CD8-positive, alpha-beta memory T cell (primary cell): Measurements from ENCODE around the gene PDHA2. TPM values are rescaled to one million over a fixed set of nuclear protein-coding genes. Genes with fewer than 3 reads are reported as not detected.

Experiments used
- CTCF ChIA-PET: fragments of 350-600 bp; sonication (Branson Sonifier 250); formaldehyde crosslinking; loops from one replicate; lab custom pipeline; 2021; ENCODE audit warnings: antibody characterized with exemption; lab: Charles Lee
- POLR2A ChIA-PET: fragments of 350-600 bp; sonication (Branson Sonifier 250); formaldehyde crosslinking; loops from one replicate; lab custom pipeline; 2021; ENCODE audit warnings: antibody characterized with exemption; lab: Charles Lee
- DNase-seq, 5 donors: peaks; one replicate each; pipeline versions ENCODE4 v3.0.0 to v3.0.0-alpha.2; 2020 to 2022; ENCODE audit warnings: mixed read lengths in 1 of 5
- H3K27ac ChIP-seq: one replicate; pipeline ENCODE4 v1.7.0; 2013; ENCODE audit warnings: low read depth, mild to moderate bottlenecking, low read length, moderate library complexity
- H3K27me3 ChIP-seq: 2 replicates; pipeline ENCODE4 v1.7.0; 2013; ENCODE audit warnings: low read length, mild to moderate bottlenecking; ENCODE audit not compliant: insufficient read depth, poor library complexity, severe bottlenecking
- H3K36me3 ChIP-seq: 2 replicates; pipeline ENCODE4 v1.7.0; 2013; ENCODE audit warnings: mild to moderate bottlenecking, low read length, moderate library complexity; ENCODE audit not compliant: insufficient read depth
- H3K4me1 ChIP-seq: 2 replicates; pipeline ENCODE4 v1.7.0; 2013; ENCODE audit warnings: mild to moderate bottlenecking, low read length, moderate library complexity; ENCODE audit not compliant: insufficient read depth
- H3K4me3 ChIP-seq: 2 replicates; pipeline ENCODE4 v1.7.0; 2013; ENCODE audit warnings: mild to moderate bottlenecking, low read length
- H3K9me3 ChIP-seq: 2 replicates; pipeline ENCODE4 v1.7.0; 2013; ENCODE audit warnings: mild to moderate bottlenecking, low read length
- H3K27ac Mint-ChIP-seq, 8 donors: one replicate each; pipeline ENCODE4 v1.8.0; 2020 to 2021; ENCODE audit warnings: mixed read lengths in 8 of 8, mild to moderate bottlenecking in 6 of 8, inconsistent platforms in 3 of 8, moderate library complexity in 3 of 8
- H3K27me3 Mint-ChIP-seq, 2 donors: one replicate each; pipeline ENCODE4 v1.8.0; 2020 to 2021; ENCODE audit warnings: mixed read lengths in 2 of 2, mild to moderate bottlenecking in 1 of 2, moderate library complexity in 1 of 2
- H3K36me3 Mint-ChIP-seq, 3 donors: one replicate each; pipeline ENCODE4 v1.8.0; 2020 to 2021; ENCODE audit warnings: mixed read lengths in 3 of 3, inconsistent platforms in 1 of 3, mild to moderate bottlenecking in 1 of 3
- H3K4me1 Mint-ChIP-seq, 3 donors: one replicate each; pipeline ENCODE4 v1.8.0; 2020 to 2021; ENCODE audit warnings: mixed read lengths in 3 of 3, inconsistent platforms in 1 of 3, mild to moderate bottlenecking in 1 of 3
- H3K4me3 Mint-ChIP-seq, 7 donors: one replicate each; pipeline ENCODE4 v1.8.0; 2020 to 2021; ENCODE audit warnings: mixed read lengths in 7 of 7, mild to moderate bottlenecking in 6 of 7, moderate library complexity in 4 of 7, inconsistent platforms in 2 of 7
- H3K9me3 Mint-ChIP-seq, 5 donors: one replicate each; pipeline ENCODE4 v1.8.0; 2020 to 2022; ENCODE audit warnings: mixed read lengths in 5 of 5, mild to moderate bottlenecking in 3 of 5, moderate library complexity in 2 of 5, inconsistent platforms in 1 of 5
- polyA plus RNA-seq: library from polyadenylated mRNA; unstranded; fragments of 300-500 nt; fragmentation: Illumina TruSeq; gene quantifications from one replicate; pipeline ENCODE4 v1.2.3, GENCODE V29; 2021
- total RNA-seq, 2 experiments: library from RNA; stranded (reverse); gene quantifications; one replicate each; pipeline ENCODE4 v1.2.3, GENCODE V29; 2021

The PDHA2 gene
- total and polyA plus RNA-seq, 3 experiments from 2014 or later, result not detected

DNA sequence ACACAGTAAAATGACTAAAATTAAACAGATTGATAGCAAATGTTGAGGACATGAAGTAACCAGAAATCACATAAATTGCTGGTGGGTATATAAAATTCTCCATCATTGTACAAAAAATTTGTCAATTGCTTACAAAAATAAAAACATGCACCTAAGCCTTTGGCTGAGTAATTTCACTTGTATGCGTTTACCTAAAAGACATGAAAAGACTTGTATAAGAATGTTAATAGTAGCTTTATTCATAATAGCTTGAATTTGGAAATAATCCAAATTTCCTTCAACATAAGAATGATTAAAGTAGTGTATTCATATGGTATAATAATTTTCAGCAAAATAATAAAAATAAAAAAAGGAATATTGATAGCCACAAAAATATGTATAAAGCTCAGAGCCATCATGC is 37.7 kb downstream of the PDHA2 start:
- Histone ChIP-seq H3K4me3 (no peak overlapping the region), H3K27me3 (no peaks in the 10 kb centered on the region), H3K27ac (no peak overlapping the region), H3K4me1 (no peaks in the 10 kb centered on the region), H3K9me3 (no peaks in the 10 kb centered on the region), H3K36me3 (no peaks in the 10 kb centered on the region)
- Mint-ChIP-seq H3K9me3 (peaks cover 2 to 36% (median 4%) of the 10 kb centered on the region in 5 donors), H3K36me3 (no peaks in the 10 kb centered on the region), H3K4me3 (no peak overlapping the region), H3K27ac (no peak overlapping the region), H3K27me3 (no peaks in the 10 kb centered on the region), H3K4me1 (no peaks in the 10 kb centered on the region)
- POLR2A ChIA-PET, result no interaction called here
- DNase-seq, result no peak
- CTCF ChIA-PET, result no interaction called here

DNA sequence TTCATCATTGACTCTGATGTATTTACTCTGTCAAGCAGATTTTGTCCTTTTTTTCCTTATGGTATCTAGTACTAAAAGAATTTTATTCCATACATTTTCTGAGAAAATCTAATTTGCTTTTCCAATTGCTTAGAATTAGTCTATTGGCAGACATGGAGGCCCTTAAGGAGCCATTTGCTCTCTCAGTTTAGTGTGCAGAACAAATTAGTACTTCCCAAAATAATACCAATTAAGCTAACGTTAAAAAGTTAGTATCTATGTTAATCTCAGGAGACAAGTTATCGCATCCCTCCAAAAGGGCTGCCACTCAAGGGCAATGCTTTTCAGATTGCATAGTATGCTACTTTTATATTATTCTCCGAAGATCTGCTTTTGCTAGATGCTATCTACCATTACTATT is 47.7 kb downstream of the PDHA2 start:
- ChIA-PET CTCF (no interaction called here), POLR2A (no interaction called here)
- no peak overlapping the region for H3K27ac ChIP-seq
- no peaks in the 10 kb centered on the region for H3K9me3 ChIP-seq
- H3K4me1 ChIP-seq, result no peaks in the 10 kb centered on the region
- H3K36me3 ChIP-seq, result no peaks in the 10 kb centered on the region
- H3K36me3 Mint-ChIP-seq, result no peaks in the 10 kb centered on the region
- H3K4me3 ChIP-seq, result no peak overlapping the region
- H3K27me3 ChIP-seq, result no peaks in the 10 kb centered on the region
- peaks cover 0 to 1% of the 10 kb centered on the region in 2 donors for H3K27me3 Mint-ChIP-seq
- peaks cover 4 to 25% (median 9%) of the 10 kb centered on the region in 5 donors for H3K9me3 Mint-ChIP-seq
- H3K4me1 Mint-ChIP-seq, result no peaks in the 10 kb centered on the region
- no peak overlapping the region for H3K4me3 Mint-ChIP-seq
- no peak overlapping the region for H3K27ac Mint-ChIP-seq
- no peak for DNase-seq

DNA sequence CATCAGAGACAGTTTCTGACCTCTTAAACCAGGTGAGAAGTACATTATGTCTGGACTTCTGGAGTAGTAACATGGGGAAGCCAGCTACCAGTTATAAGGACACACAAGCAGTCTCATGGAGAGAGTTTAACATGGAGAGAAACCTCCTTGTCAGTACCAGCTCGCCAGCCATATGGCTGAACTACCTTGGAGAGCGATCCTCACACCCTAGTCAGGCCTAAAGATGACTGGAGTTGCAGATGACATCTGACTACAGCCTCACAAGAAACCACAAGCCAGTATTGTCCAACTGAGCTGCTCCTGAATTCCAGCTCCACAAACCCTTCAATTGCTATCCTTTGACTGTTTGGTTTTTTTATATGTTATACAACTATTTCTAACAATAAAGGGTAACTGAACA is 49.8 kb downstream of the PDHA2 start:
- no peaks in the 10 kb centered on the region for H3K4me1 ChIP-seq
- no peak overlapping the region for H3K27ac ChIP-seq
- POLR2A ChIA-PET, result no interaction called here
- no peak overlapping the region for H3K4me3 ChIP-seq
- no peaks in the 10 kb centered on the region for H3K36me3 ChIP-seq
- no peak for DNase-seq
- Mint-ChIP-seq H3K9me3 (peaks cover 4 to 27% (median 9%) of the 10 kb centered on the region in 5 donors), H3K27me3 (peaks cover 0 to 1% of the 10 kb centered on the region in 2 donors), H3K27ac (no peak overlapping the region), H3K4me1 (no peaks in the 10 kb centered on the region), H3K4me3 (no peak overlapping the region), H3K36me3 (no peaks in the 10 kb centered on the region)
- CTCF ChIA-PET, result no interaction called here
- H3K9me3 ChIP-seq, result no peaks in the 10 kb centered on the region
- H3K27me3 ChIP-seq, result no peaks in the 10 kb centered on the region
